Stomach (tissue), 4 donors: ENCODE results near the gene ZNF451.

Source experiments
- CTCF ChIP-seq, 7 experiments: fragments of 450-650 bp in 4 of 7; fragments of 200-600 bp in 3 of 7; sonication (generic) in 3 of 7; IDR thresholded peaks; one replicate each; pipeline ENCODE4 v1.5.1; 2016 to 2019; ENCODE audit warnings: antibody characterized with exemption in 7 of 7, control low read depth in 2 of 7, mild to moderate bottlenecking in 1 of 7
- EP300 ChIP-seq: sonication (generic); formaldehyde crosslinking; IDR thresholded peaks from one replicate; pipeline ENCODE4 v1.6.1; 2017; ENCODE audit warnings: antibody characterized with exemption
- POLR2A ChIP-seq, 4 donors: fragments of 450-650 bp; IDR thresholded peaks; one replicate each; pipeline ENCODE4 v1.6.1; 2016; ENCODE audit warnings: antibody characterized with exemption in 4 of 4, control low read depth in 2 of 4, mild to moderate bottlenecking in 1 of 4, moderate library complexity in 1 of 4

GRCh38 chr6:57143690-57144089, 53.7 kb downstream of the ZNF451 start:
- TF ChIP-seq POLR2A (IDR thresholded peaks at IDR 0.05) (no peak), EP300 (no peak), CTCF (IDR thresholded peaks at IDR 0.05) (no peak)
